Motor neuron (in vitro differentiated cells): Measurements from ENCODE around the gene ARHGEF4. TPM values are rescaled to one million over a fixed set of nuclear protein-coding genes. Genes with fewer than 3 reads are reported as not detected.

Experiments used
- ATAC-seq, 8 experiments: fragments of 200-7000 bp; cut with Tn5 transposase; replicated peaks in 6 of 8; 2 replicates each; pipeline ENCODE4 v1.8.0; 2021; ENCODE audit warnings: mild to moderate bottlenecking in 8 of 8, moderate library complexity in 8 of 8
- H3K27ac ChIP-seq, 2 donors: fragments of 250-450 bp; sonication (Bioruptor Pico); 2 replicates each; pipeline ENCODE4 v1.9.0; 2021; ENCODE audit warnings: antibody characterized with exemption in 2 of 2, mild to moderate bottlenecking in 2 of 2, moderate library complexity in 1 of 2
- H3K4me1 ChIP-seq, 2 donors: fragments of 250-450 bp; sonication (Bioruptor Pico); replicated peaks in 1 of 2; 2 replicates each; pipeline ENCODE4 v1.6.1; 2021; ENCODE audit warnings: antibody characterized with exemption in 2 of 2, mild to moderate bottlenecking in 2 of 2, moderate library complexity in 1 of 2
- H3K4me3 ChIP-seq, 5 donors: fragments of 250-450 bp; sonication (Bioruptor Pico); 2 replicates each; pipeline ENCODE4 v1.9.0; 2021; ENCODE audit warnings: antibody characterized with exemption in 5 of 5, mild to moderate bottlenecking in 5 of 5, moderate library complexity in 4 of 5
- WGBS, 10 experiments: fragments of 450-650 bp; shearing (Covaris generic); methylation state at CpG; one replicate each; pipeline ENCODE4 v1.0.0; 2022; 5-methylcytosine and 5-hydroxymethylcytosine counted together
- in situ Hi-C, 9 experiments: fragments of 400-800 bp; cut with MboI; loops; one replicate each; pipeline ENCODE4 v1.15.0; 2021; ENCODE audit warnings: low sequenced_read_pairs in 9 of 9, low pct_unique_long_range_greater_than_20kb in 2 of 9; ENCODE audit not compliant: unreplicated experiment in 9 of 9
- total RNA-seq, 8 experiments: library from RNA; unstranded; fragments of 300-600 nt; gene quantifications; 2 replicates each; pipeline versions ENCODE4 v1.2.3 to v1.2.4, GENCODE V29; 2022

The ARHGEF4 gene
- total RNA-seq, 8 experiments from 2014 or later = 3.8 to 36.9 (median 15.2) TPM

GRCh38 chr2:130997198-130997597, 160.5 kb downstream of the ARHGEF4 start:
- H3K4me1 ChIP-seq = no peaks in the 10 kb centered on the region
- 22 to 100% (median 57%) methylated on average over 1 to 5 of the region's 5 CpGs for WGBS, 10 experiments
- in situ Hi-C loops = no loop called here
- ATAC-seq = no peak
- H3K27ac ChIP-seq = no peak overlapping the region
- H3K4me3 ChIP-seq = no peak overlapping the region

- no peak overlapping the region for H3K4me3 ChIP-seq
- no peak overlapping the region for H3K27ac ChIP-seq
- WGBS, 10 experiments = 19 to 91% (median 77%) methylated on average over 2 to 6 of the region's 6 CpGs; no CpG with 5 or more reads in 1 of the 10 experiments
- in situ Hi-C loops = no loop called here
- no peaks in the 10 kb centered on the region for H3K4me1 ChIP-seq
- no peak for ATAC-seq
These were observed 161.8 kb downstream of the ARHGEF4 start for GRCh38 chr2:130998561-130998960.

DNA sequence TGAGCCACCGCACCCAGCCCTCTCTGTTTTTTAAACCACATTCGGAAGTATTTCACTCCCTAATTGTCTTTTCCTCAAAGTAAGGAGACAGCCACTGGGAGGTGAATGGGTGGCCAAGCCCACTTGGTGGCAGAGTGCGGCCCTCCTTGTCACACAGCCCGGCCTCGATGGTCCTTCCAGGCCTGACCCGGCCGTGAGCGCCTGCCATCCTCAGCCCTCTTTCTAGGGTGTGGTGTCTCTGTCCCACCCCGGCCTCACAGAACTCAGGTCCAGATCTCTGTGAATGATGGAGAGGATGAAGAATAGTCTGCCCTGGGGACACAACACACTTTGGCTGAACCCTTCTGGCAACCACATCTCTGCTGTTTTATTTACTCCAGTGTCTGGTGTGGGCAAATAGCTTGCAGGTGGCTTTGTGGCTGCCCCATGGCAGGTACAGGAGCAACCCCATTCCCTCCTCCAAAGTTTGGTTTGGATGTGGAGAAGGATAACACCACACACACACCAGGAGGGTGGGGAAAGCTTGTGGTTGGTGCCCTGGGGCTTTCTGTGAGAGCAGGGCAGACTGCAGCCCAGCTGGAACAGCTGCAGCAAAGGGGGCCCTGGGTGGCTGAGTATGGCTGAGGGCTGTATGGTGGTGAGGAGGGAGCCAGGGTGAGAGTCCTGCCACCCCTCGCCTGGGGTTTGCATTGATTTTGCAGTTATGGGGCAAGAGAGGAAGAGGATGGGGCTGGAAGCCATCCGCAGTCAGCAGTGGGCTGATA, 167.9 kb downstream of the ARHGEF4 start:
- WGBS, 10 experiments = 78 to 100% (median 92%) methylated on average over 2 to 5 of the region's 11 CpGs; no CpG with 5 or more reads in 6 of the 10 experiments
- in situ Hi-C loops = no loop called here

DNA sequence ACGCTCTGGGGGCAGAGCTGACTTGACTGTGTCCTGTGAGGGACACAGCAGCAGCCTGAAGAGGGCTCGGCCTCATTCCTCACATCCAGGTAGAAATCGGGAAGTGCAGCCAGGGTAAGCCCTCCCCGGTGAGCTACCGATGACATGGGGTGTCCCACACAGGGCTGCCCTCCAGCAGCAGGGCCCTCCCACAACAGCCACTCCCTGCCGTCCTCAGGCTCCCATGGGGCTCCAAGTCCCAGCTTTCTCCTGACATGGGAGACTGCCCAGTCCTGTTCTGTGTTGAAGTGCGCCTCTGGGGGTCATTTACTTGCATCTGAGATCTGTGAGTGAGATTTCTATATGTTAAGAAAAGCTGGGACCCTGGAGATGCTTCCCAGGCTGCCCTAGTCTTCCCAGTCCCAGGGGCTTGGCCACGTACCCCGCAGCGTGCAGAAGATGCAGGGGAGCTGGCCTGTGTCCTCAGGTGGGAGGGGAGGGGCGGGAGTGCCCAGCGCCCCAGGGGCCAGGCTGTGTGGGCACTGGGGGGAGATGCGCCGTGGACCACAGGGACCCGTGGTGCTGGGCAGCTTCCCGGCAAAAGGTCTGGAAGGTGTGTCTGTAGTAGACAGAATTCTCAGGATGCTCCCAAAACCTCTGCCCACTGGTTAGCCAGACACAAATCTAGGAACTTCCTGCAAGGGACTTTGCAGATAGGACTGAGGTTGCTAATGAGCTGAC, 168.7 kb downstream of the ARHGEF4 start:
- in situ Hi-C loops = no loop called here
- Histone ChIP-seq H3K4me1 (no peaks in the 10 kb centered on the region), H3K27ac (no peak overlapping the region), H3K4me3 (no peak overlapping the region)
- peak in 3 of 8 experiments; percentile 32 to 68 (median 65) for ATAC-seq
- 83 to 87% methylated on average over 3 to 4 of the region's 16 CpGs; no CpG with 5 or more reads in 8 of the 10 experiments for WGBS, 10 experiments

More for the DNA sequence above, 167.9 kb downstream of the ARHGEF4 start:
- ATAC-seq = peak in 3 of 8 experiments; percentile 68 to 85 (median 74)
- Histone ChIP-seq H3K4me1 (no peaks in the 10 kb centered on the region), H3K27ac (no peak overlapping the region), H3K4me3 (no peak overlapping the region)

DNA sequence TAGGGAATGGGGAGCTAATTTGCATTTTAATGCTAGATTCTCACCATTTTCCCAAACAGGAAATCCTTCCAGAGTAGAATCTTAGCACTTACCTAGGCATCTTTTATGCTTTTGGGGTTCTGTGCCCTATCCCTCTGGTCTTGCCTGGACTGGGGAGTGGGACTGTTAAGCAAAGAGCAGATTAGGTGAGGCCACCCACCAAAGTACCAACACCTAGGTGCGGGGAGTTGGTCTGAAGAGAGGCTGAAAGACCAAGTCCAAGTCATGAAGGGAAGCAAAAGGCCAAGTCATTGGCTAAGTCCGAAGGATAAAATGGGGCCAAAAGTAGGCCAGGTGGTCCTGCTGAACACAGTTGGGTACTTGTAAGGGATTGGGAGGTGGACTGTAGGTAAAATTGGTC, 169.8 kb downstream of the ARHGEF4 start:
- in situ Hi-C loops = no loop called here
- ATAC-seq = no peak
- H3K4me3 ChIP-seq = no peak overlapping the region
- H3K4me1 ChIP-seq = no peaks in the 10 kb centered on the region
- H3K27ac ChIP-seq = no peak overlapping the region
- WGBS, 10 experiments = 50 to 100% (median 94%) methylated on average over 1 of the region's 2 CpGs; no CpG with 5 or more reads in 4 of the 10 experiments

- WGBS, 10 experiments = 43 to 100% (median 100%) methylated on average over 1 of the region's 1 CpG; no CpG with 5 or more reads in 3 of the 10 experiments
- in situ Hi-C loops = no loop called here
- H3K27ac ChIP-seq = no peak overlapping the region
- no peaks in the 10 kb centered on the region for H3K4me1 ChIP-seq
- H3K4me3 ChIP-seq = no peak overlapping the region
- no peak for ATAC-seq
These were observed 172.3 kb downstream of the ARHGEF4 start for GRCh38 chr2:131008967-131009366.

DNA sequence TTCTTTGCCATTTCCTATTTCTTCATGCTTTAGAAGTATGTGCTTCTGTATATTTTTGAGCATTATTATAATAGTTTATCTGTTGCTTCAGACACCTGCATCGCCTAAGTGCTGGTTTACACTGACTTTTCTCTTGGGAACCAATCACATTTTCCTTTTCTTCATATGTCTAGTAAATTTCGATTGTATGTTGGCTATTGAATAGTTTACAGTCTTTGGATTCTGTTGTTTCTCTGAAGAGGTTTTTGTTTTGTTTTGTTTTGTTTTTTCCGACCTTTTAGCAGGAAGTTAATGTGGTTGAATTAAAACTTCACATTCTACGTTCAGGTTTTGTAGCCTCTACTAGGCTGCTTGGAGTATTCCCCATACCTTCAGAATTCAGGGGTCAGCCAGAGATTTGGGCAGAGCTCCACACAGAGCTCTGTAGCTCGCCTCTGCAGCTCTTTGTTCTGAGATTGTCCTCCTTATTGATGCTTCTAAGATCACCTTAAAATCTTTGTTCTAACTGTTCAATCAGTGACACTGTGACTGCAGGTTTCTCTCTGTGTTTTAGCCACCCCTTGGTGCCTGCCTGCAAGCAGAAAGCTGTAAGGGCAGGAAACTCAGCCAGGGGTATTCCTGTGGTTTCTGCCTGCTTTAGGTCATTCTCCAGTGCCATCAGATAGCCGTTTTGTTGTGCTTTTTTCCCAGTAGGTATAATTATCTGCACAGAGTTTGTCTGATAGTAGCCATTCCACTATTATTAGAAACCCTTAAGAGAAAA, 173.2 kb downstream of the ARHGEF4 start:
- 5 to 94% (median 70%) methylated on average over 3 to 6 of the region's 6 CpGs for WGBS, 10 experiments
- in situ Hi-C loops = no loop called here

DNA sequence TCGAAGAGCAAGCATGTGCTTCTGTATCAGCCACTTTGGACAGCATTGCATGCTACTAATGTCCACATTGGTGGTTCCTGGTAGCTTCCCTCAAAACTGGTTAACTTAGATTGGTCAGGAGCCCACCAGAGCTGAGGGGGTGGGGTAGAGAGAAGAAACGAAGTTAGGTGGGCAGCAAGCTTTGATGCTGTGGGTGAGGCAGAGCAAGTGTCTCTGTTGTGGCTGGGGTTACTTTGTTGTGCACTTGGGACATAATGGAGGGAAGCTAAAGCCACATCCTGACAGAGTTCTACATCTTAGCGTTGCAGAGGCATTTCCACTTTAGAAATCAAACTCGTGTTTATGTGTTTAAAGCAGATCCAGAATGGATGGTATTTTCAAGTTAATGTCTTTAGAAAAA, 173.9 kb downstream of the ARHGEF4 start:
- ATAC-seq = no peak
- Histone ChIP-seq H3K4me1 (no peaks in the 10 kb centered on the region), H3K27ac (no peak overlapping the region), H3K4me3 (no peak overlapping the region)
- in situ Hi-C loops = no loop called here
- WGBS, 10 experiments = 0 to 100% (median 60%) methylated on average over 1 to 4 of the region's 4 CpGs; no CpG with 5 or more reads in 1 of the 10 experiments

More for the DNA sequence above, 173.2 kb downstream of the ARHGEF4 start:
- ATAC-seq = no peak
- Histone ChIP-seq H3K27ac (no peak overlapping the region), H3K4me1 (no peaks in the 10 kb centered on the region), H3K4me3 (no peak overlapping the region)

GRCh38 chr2:131011486-131011885, 174.8 kb downstream of the ARHGEF4 start:
- H3K27ac ChIP-seq = no peak overlapping the region
- ATAC-seq = peak in 2 of 8 experiments; percentile 16 to 32
- H3K4me3 ChIP-seq = no peak overlapping the region

GRCh38 chr2:131014141-131014540, 177.4 kb downstream of the ARHGEF4 start:
- Histone ChIP-seq H3K27ac (no peak overlapping the region), H3K4me3 (no peak overlapping the region), H3K4me1 (no peaks in the 10 kb centered on the region)
- ATAC-seq = no peak
- in situ Hi-C loops = no loop called here

More at GRCh38 chr2:131011486-131011885, 174.8 kb downstream of the ARHGEF4 start:
- no peaks in the 10 kb centered on the region for H3K4me1 ChIP-seq
- 42 to 100% (median 66%) methylated on average over 2 to 7 of the region's 7 CpGs; no CpG with 5 or more reads in 1 of the 10 experiments for WGBS, 10 experiments
- in situ Hi-C loops = no loop called here

GRCh38 chr2:131015764-131016163, 179.1 kb downstream of the ARHGEF4 start:
- ATAC-seq = no peak
- in situ Hi-C loops = no loop called here
- 82 to 100% (median 94%) methylated on average over 1 to 11 of the region's 11 CpGs; no CpG with 5 or more reads in 5 of the 10 experiments for WGBS, 10 experiments

DNA sequence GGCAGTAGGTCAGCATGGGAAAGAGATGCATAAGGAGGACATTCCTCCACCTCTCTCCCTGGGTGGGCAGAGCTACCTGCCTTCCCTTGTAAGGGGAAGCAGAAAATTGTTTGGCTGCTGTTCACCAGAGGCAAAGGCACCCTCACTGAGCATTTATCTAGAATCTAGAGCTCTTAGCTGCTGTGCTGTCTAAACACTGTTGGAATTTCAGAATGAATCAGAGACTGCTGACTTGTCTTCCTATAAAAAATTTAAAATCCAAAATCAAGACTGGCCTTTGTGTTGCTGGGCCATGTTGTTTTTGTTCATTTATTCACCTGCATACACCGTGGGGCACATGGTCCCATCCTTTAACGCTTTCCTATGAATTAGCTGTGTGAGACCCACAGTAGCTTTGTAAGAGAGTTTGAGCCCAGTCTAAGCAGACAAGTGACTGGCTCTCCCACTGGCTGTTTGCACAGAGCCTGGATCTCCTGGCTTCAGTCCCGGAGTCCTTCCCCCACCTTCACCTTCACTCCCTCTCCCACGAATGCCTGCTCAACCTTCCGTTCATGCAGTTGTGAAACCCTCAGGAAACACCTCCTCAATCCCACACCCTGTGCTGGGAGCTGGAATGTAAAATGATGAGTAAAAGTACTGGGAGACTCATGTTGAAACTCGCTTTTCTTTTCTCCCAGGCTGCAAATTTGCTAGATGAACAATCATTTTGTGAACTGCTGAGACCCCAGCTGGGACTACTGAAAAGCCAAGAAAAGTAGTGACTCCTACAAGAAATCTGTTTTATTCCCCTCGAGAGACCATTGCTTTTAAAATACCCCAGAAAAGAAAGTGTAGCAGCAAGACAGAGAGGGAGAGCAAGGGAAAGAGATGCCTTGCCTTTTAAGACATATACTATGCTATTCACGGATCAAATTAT, 180.4 kb downstream of the ARHGEF4 start:
- in situ Hi-C loops = no loop called here
- 10 to 100% (median 66%) methylated on average over 1 to 7 of the region's 8 CpGs; no CpG with 5 or more reads in 1 of the 10 experiments for WGBS, 10 experiments
- Histone ChIP-seq H3K27ac (no peak overlapping the region), H3K4me1 (no peaks in the 10 kb centered on the region), H3K4me3 (no peak overlapping the region)
- peak in 3 of 8 experiments; percentile 58 to 73 (median 66) for ATAC-seq

More at GRCh38 chr2:131015764-131016163, 179.1 kb downstream of the ARHGEF4 start:
- H3K27ac ChIP-seq = no peak overlapping the region
- no peaks in the 10 kb centered on the region for H3K4me1 ChIP-seq
- H3K4me3 ChIP-seq = no peak overlapping the region
